22Rv1 (cell line): ENCODE measurements around the gene MELTF.

Experiments used
- CTCF ChIP-seq: fragments of 450-650 bp; IDR thresholded peaks from 2 replicates; pipeline ENCODE4 v1.5.1; 2017; ENCODE audit warnings: mild to moderate bottlenecking
- ZFX ChIP-seq: fragments of 450-650 bp; IDR thresholded peaks from 2 replicates; pipeline ENCODE4 v1.6.1; 2017; ENCODE audit warnings: antibody characterized with exemption, borderline replicate concordance

- no peak for TF ChIP-seq CTCF
- TF ChIP-seq ZFX = no peak
Observed at GRCh38 chr3:196998966-196999760, 30.5 kb downstream of the MELTF start.
